ENCODE data around the gene WDR33. TPM values are rescaled to one million over a fixed set of nuclear protein-coding genes. Genes with fewer than 3 reads are reported as not detected.

The WDR33 gene
- total and polyA plus RNA-seq, 2 of the 13 experiments (the other 11 are each of a cell fraction or from before 2014, with no cell fraction given) = 54.9 to 78.2 TPM

DNA sequence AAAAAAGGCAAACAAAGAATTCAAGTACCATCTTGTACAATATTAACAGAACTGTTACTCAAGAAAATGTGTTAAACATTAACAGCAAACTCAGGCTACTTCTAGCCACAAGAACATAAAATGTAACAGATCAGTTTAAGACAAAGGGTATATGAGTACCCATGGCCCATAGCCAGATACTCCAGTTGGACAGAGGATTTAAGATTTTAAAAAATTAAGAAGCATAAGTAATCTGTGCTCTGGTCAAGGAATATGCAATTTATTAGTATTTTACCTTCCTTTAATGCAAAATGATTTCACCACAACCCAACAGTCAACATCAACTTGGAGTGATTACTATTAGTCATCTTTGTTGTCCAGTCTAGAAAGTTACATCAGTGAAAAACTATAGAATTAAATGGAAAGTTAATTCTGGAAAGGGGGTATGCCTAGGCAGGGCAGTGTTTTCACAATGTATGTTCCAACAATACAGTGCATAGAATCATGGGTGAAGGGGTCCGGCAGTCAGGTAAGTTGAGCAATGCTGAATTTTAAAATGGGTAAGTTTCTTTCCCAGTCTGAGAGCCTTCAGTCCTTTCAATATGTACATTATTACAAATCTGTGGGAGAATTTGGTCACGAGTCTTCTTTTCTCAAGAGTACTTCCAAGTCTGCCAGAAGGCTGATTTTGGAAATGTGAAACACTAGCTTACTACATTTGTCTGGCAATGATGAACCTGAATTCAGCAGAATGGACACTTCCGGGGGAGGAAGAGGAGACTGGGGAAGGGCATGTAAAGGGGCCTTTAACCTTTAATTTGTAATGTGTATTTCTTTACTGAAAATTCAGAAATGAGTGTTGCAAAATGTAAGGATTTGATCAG lies 75.2 kb downstream of the WDR33 start (continued):
- TF ChIP-seq, protein P1, sequence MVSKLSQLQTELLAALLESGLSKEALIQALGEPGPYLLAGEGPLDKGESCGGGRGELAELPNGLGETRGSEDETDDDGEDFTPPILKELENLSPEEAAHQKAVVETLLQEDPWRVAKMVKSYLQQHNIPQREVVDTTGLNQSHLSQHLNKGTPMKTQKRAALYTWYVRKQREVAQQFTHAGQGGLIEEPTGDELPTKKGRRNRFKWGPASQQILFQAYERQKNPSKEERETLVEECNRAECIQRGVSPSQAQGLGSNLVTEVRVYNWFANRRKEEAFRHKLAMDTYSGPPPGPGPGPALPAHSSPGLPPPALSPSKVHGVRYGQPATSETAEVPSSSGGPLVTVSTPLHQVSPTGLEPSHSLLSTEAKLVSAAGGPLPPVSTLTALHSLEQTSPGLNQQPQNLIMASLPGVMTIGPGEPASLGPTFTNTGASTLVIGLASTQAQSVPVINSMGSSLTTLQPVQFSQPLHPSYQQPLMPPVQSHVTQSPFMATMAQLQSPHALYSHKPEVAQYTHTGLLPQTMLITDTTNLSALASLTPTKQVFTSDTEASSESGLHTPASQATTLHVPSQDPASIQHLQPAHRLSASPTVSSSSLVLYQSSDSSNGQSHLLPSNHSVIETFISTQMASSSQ (IDR thresholded peaks at IDR 0.05; ENCODE audit: low read depth) = peak; percentile 91
- TF ChIP-seq, protein P1 (CRISPR knock-in tag; IDR thresholded peaks at IDR 0.05; ENCODE audit: borderline replicate concordance) = peak; percentile 62; the same call in 1 of the 2 replicates
- TF ChIP-seq, protein P2, sequence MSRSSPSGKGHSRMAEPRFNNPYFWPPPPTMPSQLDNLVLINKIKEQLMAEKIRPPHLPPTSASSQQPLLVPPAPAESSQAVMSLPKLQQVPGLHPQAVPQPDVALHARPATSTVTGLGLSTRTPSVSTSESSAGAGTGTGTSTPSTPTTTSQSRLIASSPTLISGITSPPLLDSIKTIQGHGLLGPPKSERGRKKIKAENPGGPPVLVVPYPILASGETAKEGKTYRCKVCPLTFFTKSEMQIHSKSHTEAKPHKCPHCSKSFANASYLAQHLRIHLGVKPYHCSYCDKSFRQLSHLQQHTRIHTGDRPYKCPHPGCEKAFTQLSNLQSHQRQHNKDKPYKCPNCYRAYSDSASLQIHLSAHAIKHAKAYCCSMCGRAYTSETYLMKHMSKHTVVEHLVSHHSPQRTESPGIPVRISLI (CRISPR knock-in tag; IDR thresholded peaks at IDR 0.05; ENCODE audit: borderline replicate concordance) = no peak
- TF ChIP-seq RFX5 (IDR thresholded peaks at IDR 0.05; ENCODE audit: low read depth, low read length) = no peak
- TF ChIP-seq ZNF530 (CRISPR knock-in tag; IDR thresholded peaks at IDR 0.05; ENCODE audit: low read depth) = no peak
- TF ChIP-seq, protein P3, sequence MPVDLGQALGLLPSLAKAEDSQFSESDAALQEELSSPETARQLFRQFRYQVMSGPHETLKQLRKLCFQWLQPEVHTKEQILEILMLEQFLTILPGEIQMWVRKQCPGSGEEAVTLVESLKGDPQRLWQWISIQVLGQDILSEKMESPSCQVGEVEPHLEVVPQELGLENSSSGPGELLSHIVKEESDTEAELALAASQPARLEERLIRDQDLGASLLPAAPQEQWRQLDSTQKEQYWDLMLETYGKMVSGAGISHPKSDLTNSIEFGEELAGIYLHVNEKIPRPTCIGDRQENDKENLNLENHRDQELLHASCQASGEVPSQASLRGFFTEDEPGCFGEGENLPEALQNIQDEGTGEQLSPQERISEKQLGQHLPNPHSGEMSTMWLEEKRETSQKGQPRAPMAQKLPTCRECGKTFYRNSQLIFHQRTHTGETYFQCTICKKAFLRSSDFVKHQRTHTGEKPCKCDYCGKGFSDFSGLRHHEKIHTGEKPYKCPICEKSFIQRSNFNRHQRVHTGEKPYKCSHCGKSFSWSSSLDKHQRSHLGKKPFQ (CRISPR knock-in tag; IDR thresholded peaks at IDR 0.05; ENCODE audit: insufficient replicate concordance) = no peak
- TF ChIP-seq, protein P4, sequence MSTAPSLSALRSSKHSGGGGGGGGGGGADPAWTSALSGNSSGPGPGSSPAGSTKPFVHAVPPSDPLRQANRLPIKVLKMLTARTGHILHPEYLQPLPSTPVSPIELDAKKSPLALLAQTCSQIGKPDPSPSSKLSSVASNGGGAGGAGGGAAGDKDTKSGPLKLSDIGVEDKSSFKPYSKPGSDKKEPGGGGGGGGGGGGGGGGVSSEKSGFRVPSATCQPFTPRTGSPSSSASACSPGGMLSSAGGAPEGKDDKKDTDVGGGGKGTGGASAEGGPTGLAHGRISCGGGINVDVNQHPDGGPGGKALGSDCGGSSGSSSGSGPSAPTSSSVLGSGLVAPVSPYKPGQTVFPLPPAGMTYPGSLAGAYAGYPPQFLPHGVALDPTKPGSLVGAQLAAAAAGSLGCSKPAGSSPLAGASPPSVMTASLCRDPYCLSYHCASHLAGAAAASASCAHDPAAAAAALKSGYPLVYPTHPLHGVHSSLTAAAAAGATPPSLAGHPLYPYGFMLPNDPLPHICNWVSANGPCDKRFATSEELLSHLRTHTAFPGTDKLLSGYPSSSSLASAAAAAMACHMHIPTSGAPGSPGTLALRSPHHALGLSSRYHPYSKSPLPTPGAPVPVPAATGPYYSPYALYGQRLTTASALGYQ (CRISPR knock-in tag; IDR thresholded peaks at IDR 0.05) = no peak
- TF ChIP-seq, protein P5, sequence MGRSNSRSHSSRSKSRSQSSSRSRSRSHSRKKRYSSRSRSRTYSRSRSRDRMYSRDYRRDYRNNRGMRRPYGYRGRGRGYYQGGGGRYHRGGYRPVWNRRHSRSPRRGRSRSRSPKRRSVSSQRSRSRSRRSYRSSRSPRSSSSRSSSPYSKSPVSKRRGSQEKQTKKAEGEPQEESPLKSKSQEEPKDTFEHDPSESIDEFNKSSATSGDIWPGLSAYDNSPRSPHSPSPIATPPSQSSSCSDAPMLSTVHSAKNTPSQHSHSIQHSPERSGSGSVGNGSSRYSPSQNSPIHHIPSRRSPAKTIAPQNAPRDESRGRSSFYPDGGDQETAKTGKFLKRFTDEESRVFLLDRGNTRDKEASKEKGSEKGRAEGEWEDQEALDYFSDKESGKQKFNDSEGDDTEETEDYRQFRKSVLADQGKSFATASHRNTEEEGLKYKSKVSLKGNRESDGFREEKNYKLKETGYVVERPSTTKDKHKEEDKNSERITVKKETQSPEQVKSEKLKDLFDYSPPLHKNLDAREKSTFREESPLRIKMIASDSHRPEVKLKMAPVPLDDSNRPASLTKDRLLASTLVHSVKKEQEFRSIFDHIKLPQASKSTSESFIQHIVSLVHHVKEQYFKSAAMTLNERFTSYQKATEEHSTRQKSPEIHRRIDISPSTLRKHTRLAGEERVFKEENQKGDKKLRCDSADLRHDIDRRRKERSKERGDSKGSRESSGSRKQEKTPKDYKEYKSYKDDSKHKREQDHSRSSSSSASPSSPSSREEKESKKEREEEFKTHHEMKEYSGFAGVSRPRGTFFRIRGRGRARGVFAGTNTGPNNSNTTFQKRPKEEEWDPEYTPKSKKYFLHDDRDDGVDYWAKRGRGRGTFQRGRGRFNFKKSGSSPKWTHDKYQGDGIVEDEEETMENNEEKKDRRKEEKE (IDR thresholded peaks at IDR 0.05) = no peak
- peak; percentile 66; the same call in 1 of the 2 replicates for TF ChIP-seq SMAD3 (CRISPR knock-in tag; IDR thresholded peaks at IDR 0.05)
- no peak for TF ChIP-seq ZNF570 (CRISPR knock-in tag; IDR thresholded peaks at IDR 0.05; ENCODE audit: borderline replicate concordance)
- no peak for TF ChIP-seq ZNF891 (CRISPR knock-in tag; IDR thresholded peaks at IDR 0.05)
- peak; percentile 37; the same call in 1 of the 2 replicates for TF ChIP-seq HMG20A (CRISPR knock-in tag; IDR thresholded peaks at IDR 0.05; ENCODE audit: borderline replicate concordance)
- TF ChIP-seq NFIC (IDR thresholded peaks at IDR 0.05; ENCODE audit: low read length) = no peak
- no peak for TF ChIP-seq ZNF12 (CRISPR knock-in tag; IDR thresholded peaks at IDR 0.05)
- TF ChIP-seq ZFP36L1 (CRISPR knock-in tag; IDR thresholded peaks at IDR 0.05) = no peak
- no peak for TF ChIP-seq ZFP82 (CRISPR knock-in tag; IDR thresholded peaks at IDR 0.05; ENCODE audit: borderline replicate concordance)
- TF ChIP-seq CBFB (CRISPR knock-in tag; IDR thresholded peaks at IDR 0.05) = no peak
